ENCODE data around the gene HDAC9. TPM values are rescaled to one million over a fixed set of nuclear protein-coding genes. Genes with fewer than 3 reads are reported as not detected.
A peak's percentile ranks its signal among the peaks of the same experiment; 100 is the strongest.

Gene HDAC9
- total RNA-seq, 1 donor from 2014 or later = 2.1 TPM

- no peak for DNase-seq (ENCODE audit: low spot score)
- peak; percentile 44 for ATAC-seq
These were observed 85.4 kb downstream of the HDAC9 start for GRCh38 chr7:18580950-18581349.

DNA sequence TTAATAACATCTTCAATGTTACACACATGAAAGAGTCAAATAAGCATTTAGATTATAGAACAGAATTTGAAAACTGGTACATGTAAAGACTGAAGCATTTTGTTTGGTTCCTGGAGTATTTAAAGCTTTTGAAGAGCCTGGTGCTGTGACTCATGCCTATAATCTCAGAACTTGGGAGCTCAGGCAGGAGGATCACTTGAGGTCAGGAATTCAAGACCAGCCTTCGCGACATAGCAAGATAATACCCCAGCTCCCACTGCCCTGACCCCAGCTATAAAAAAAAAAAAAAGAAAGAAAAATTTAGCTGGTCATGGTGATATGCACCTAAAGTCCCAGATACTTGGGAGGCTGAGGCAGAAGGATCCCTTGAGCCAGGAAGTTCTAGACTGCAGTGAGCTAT lies 87.8 kb downstream of the HDAC9 start:
- DNase-seq (ENCODE audit: low spot score) (no peak), ATAC-seq (no peak)

- no peak for DNase-seq (ENCODE audit: low spot score)
- no peak for ATAC-seq
These were observed 94.7 kb downstream of the HDAC9 start for GRCh38 chr7:18590241-18590640.

- ATAC-seq (peak; percentile 57), DNase-seq (ENCODE audit: low spot score) (no peak)
These were observed 95.3 kb downstream of the HDAC9 start for GRCh38 chr7:18590744-18591340.

GRCh38 chr7:18593602-18594279 lies 98.2 kb downstream of the HDAC9 start:
- DNase-seq (ENCODE audit: low spot score) = no peak

GRCh38 chr7:18597754-18598153 lies 102.2 kb downstream of the HDAC9 start:
- DNase-seq (ENCODE audit: low spot score) (no peak), ATAC-seq (no peak)

More at GRCh38 chr7:18593602-18594279, 98.2 kb downstream of the HDAC9 start:
- ATAC-seq = no peak

DNA sequence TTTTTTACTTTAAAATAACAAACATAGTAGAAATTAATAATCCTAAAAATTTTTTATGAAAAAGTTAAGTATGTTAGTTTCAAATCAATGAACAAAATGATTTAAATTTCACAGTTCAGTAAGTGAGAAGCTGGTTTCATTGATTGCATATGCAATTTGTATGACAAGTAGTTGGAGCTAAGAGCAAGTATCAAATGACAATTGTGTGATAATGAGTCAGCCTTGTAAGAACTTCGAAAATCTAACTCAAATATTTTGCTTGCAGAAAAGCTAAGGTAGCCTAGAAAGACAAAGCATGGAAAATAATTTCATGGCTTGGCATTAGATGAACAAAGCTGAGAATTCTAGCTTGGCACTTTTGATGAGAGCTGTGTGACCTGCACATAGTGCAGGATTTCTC lies 111.5 kb downstream of the HDAC9 start:
- ATAC-seq = no peak
- no peak for DNase-seq (ENCODE audit: low spot score)

- ATAC-seq (peak; percentile 53), DNase-seq (ENCODE audit: low spot score) (no peak)
These were observed 114.9 kb downstream of the HDAC9 start for GRCh38 chr7:18610331-18610948.

DNA sequence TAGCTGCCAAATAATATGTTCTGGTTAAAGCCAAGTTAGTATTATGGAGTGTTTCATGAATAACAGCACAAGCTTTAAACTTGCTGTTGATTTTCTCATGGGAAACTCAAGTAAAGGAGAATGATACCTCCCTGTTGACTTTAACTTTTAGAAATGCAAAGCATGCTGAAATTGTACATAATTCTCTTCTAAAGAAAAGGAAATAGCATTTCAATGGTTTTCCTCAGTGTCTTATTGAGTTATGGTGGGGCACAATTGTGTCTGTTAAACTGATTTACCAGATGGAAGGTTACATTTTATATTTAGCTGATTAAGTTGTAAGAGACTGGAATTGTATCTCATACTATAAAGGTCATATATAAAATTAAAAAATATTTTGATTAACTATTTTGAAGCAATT lies 119.3 kb downstream of the HDAC9 start:
- DNase-seq (ENCODE audit: low spot score) (no peak), ATAC-seq (no peak)

DNA sequence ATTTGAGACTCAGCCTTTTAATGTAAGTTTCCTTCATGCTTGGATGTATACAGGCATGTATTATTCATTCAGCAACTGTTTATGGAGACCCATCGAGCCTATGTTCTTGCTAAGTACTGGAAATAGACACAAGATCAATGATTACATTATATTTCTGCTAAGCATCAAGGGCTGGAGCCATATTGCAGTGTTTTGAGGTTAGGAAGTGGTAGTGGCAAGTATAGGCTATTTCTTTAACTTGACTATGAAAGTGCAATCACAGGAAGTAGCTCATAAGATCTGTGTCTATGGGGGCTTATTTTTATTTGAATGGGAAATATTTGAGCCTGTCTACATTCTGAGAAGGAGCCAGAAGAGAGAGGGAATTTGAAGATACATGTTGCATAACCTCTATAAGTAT lies 123.8 kb downstream of the HDAC9 start:
- no peak for DNase-seq (ENCODE audit: low spot score)
- ATAC-seq = no peak

GRCh38 chr7:18623389-18623788 lies 127.8 kb downstream of the HDAC9 start:
- no peak for ATAC-seq
- no peak for DNase-seq (ENCODE audit: low spot score)

GRCh38 chr7:18624459-18624858 lies 128.9 kb downstream of the HDAC9 start:
- no peak for DNase-seq (ENCODE audit: low spot score)
- ATAC-seq = no peak

DNA sequence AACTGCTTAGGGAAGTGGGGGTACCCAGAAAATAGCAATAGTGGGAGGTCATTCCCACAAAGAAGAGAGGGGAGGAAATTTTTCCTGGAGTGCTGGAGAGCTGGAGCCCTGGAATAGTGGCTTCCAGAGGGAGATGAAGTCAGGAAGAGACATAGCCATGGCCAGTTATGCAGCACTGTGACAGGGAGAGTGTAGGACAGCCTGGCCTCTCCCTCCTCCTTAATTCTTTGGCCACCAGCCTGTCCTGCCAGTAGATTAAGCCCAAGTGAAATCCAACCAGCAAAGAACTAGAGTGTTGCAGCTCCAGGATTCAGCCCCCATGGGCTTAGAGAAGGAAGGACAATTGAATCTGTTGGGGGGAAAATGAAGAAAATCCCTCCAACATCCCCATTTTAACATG lies 130.5 kb downstream of the HDAC9 start:
- ATAC-seq (no peak), DNase-seq (ENCODE audit: low spot score) (no peak)

GRCh38 chr7:18626717-18627116 lies 131.2 kb downstream of the HDAC9 start:
- ATAC-seq (no peak), DNase-seq (ENCODE audit: low spot score) (no peak)

DNA sequence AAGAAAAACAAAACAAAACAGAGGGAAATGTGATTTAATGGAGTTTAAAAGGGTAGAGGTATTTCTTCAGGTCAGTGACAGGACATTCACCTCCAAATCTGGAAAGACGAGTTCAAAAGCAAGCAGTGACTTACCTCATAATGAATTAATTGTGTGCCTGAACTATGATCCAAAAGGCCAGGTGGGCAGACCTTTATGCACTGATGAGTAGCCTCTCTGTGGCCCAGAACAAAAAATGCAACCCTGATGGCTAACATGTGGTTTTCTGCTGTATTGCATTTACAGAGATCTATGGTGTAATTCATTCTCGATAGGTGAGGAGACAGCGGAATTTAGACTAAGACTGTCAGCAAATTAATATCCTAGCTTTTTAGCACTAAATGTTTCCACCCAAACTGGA lies 142.0 kb downstream of the HDAC9 start:
- no peak for DNase-seq (ENCODE audit: low spot score)
- no peak for ATAC-seq

- ATAC-seq = no peak
- no peak for DNase-seq (ENCODE audit: low spot score)
These were observed 143.3 kb downstream of the HDAC9 start for GRCh38 chr7:18638594-18639452.

DNA sequence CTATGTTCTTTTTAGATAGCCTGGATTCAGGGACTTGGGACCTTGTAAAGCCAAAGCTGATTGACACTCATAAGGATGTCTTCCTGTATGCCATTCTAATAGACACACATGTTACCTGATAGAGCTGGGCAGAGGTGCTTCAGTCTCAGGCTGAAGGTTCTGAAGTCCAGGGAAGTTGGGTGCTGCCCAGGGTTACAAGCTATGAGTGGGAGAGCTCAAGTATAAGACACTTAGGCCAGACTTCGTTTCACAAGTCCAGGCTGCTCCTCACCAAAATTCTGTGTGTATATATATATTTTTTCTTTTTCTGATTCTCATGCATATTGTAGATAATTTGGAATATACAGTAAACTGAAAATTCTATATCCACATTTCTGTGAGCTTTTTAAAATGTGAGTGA lies 144.2 kb downstream of the HDAC9 start:
- no peak for ATAC-seq
- DNase-seq (ENCODE audit: low spot score) = no peak

DNA sequence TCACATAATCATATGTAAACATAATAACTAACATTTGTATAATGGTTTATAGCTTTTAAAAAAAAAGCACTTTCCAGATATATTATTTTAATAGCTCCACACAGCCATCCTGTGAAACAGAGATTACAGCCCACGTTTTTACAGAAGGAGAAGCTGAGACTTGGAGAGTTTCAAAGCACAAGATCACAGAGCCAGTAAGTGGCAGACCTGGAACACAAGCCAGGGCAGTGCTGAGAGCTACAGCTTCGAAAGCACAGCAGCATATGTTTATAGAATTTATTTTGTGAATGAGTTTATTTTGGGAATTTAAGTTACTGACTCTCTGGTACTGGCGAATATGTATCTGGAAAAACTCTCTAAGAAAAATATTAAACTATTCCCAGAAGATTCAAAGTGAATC lies 149.4 kb downstream of the HDAC9 start:
- no peak for DNase-seq (ENCODE audit: low spot score)
- ATAC-seq = no peak

DNA sequence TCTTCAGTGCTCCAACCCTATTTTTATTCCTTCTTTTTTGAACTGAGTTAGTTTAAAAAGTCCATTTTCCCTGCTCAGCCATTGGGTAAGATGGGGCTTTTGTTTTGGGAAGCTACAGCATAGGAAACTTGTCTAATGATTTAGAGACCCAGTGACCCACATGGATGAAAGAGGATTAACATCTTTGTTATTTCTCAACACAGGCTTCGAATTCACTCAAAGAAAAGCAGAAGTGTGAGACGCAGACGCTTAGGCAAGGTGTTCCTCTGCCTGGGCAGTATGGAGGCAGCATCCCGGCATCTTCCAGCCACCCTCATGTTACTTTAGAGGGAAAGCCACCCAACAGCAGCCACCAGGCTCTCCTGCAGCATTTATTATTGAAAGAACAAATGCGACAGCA lies 152.0 kb downstream of the HDAC9 start:
- DNase-seq (ENCODE audit: low spot score) (no peak), ATAC-seq (no peak)

- no peak for DNase-seq (ENCODE audit: low spot score)
- no peak for ATAC-seq
These were observed 153.6 kb downstream of the HDAC9 start for GRCh38 chr7:18648849-18649758.

Measured in left lobe of liver (tissue), 2 donors.